HEK293 (cell line): ENCODE results near the gene RPS15.
A peak's percentile ranks its signal among the peaks of the same experiment; 100 is the strongest.

ENCODE experiments used
- SP3 ChIP-seq: fragments of 450-650 bp; formaldehyde crosslinking; IDR thresholded peaks from 2 replicates; pipeline ENCODE4 v1.5.1; 2016; ENCODE audit warnings: missing biosample characterization, missing genetic modification characterization
- ZNF121 ChIP-seq: fragments of 450-650 bp; formaldehyde crosslinking; IDR thresholded peaks from 2 replicates; pipeline ENCODE4 v1.5.1; 2016; ENCODE audit warnings: missing biosample characterization, missing genetic modification characterization
- ZNF175 ChIP-seq: fragments of 450-650 bp; formaldehyde crosslinking; IDR thresholded peaks from 2 replicates; pipeline ENCODE4 v1.5.1; 2016; ENCODE audit warnings: missing biosample characterization, missing genetic modification characterization
- ZNF335 ChIP-seq: fragments of 450-650 bp; formaldehyde crosslinking; conservative IDR thresholded peaks from 2 replicates; pipeline ENCODE4 v1.5.1; 2016; ENCODE audit warnings: missing biosample characterization, missing genetic modification characterization
- ZNF341 ChIP-seq: fragments of 450-650 bp; formaldehyde crosslinking; IDR thresholded peaks from 2 replicates; pipeline ENCODE4; 2016; ENCODE audit warnings: low read depth, missing biosample characterization, missing genetic modification characterization
- TF ChIP-seq, protein P1 (sequence below): fragments of 450-650 bp; formaldehyde crosslinking; IDR thresholded peaks from 2 replicates; pipeline ENCODE4 v1.5.1; 2016; ENCODE audit warnings: missing biosample characterization, missing genetic modification characterization

DNA sequence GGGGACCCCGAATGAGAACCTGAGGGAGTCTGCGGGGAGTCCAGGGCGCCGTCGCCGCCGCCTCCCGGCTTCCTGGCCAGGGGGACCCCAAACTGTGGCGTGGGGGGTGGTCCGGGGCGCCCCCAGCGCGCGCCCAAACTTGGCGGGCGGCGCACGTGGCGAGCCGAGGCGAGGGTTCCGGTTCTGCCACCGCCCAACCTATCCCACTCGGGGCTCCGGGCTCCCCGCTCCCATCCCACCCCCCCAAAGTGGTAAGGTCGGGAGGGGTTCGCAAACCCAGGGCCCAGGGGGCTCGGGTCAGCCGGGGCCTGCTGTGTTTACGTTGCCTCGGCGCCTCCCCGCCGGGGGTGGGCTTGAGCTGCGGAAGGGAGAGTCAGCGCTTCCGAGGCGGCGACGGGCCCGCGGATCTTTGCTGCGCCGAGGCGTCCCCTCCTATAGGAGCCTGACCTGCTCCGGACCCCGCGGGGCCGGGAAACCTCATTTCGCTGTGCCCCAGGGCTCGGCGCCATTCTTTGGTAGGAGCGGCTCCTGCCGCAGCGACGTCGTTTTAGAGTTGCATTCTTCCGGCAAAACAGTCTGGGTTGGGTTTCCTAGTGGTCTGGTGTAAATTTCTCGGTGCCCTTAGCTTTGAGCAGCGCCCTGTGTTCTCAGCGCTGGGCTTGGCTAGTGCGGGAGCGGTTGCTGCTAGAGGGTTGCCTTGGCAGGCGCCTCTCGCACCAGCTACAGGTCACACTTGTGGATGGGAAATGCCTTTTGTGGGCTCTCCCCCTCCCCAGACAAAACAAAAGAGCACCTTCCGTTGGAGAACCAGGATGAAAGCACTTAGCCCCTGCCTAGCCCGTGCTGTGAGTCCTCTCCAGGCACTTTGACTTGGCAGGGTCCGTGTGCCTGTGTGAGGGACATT, 29.6 kb upstream of the RPS15 start:
- TF ChIP-seq ZNF335 (peak; percentile 39), ZNF175 (tag by site-specific recombination) (no peak), SP3 (tag by site-specific recombination) (no peak), ZNF121 (tag by site-specific recombination) (no peak), ZNF341 (tag by site-specific recombination) (peak; percentile 55)
- TF ChIP-seq, protein P1, sequence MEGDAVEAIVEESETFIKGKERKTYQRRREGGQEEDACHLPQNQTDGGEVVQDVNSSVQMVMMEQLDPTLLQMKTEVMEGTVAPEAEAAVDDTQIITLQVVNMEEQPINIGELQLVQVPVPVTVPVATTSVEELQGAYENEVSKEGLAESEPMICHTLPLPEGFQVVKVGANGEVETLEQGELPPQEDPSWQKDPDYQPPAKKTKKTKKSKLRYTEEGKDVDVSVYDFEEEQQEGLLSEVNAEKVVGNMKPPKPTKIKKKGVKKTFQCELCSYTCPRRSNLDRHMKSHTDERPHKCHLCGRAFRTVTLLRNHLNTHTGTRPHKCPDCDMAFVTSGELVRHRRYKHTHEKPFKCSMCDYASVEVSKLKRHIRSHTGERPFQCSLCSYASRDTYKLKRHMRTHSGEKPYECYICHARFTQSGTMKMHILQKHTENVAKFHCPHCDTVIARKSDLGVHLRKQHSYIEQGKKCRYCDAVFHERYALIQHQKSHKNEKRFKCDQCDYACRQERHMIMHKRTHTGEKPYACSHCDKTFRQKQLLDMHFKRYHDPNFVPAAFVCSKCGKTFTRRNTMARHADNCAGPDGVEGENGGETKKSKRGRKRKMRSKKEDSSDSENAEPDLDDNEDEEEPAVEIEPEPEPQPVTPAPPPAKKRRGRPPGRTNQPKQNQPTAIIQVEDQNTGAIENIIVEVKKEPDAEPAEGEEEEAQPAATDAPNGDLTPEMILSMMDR, result no peak
